Measurements from ENCODE around the gene GSTP1. TPM values are rescaled to one million over a fixed set of nuclear protein-coding genes. Genes with fewer than 3 reads are reported as not detected.

GSTP1 gene
- total RNA-seq, 1 experiment from 2014 or later = 570 TPM

DNA sequence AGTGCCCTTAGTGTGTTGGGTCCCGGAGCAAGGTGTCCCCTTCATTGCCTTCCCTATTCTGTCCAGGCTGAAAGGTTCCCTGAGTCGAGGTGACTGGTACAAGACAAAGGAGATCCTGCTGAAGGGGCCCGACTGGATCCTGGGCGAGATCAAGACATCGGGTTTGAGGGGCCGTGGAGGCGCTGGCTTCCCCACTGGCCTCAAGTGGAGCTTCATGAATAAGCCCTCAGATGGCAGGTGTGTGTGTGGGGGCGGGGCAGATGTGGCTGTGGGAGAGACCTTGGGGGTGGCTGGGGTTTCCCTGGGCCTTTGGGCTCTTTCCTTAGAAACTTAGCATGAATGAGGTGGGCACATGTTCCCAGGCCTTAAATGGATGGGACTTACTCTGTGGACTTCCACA lies 24.9 kb downstream of the GSTP1 start:
- no TSS peak for BruUV-seq (replicated peaks)
- ATAC-seq (no peak), DNase-seq (ENCODE audit: low read depth, low spot score) (no peak)
- peaks cover 12% of the 10 kb centered on the region for H3K4me1 ChIP-seq (ENCODE audit: control insufficient read depth, insufficient read depth, low read length)
- H3K27me3 ChIP-seq (ENCODE audit: control insufficient read depth, insufficient read depth, low read length) = no peaks in the 10 kb centered on the region
- no peaks in the 10 kb centered on the region; the same call in 1 of the 2 replicates for H3K36me3 ChIP-seq (ENCODE audit: control insufficient read depth, insufficient read depth, low read length)
- ChIA-PET POLR2A (no interaction called here), CTCF (interaction anchor here (0.7 kb wide), 1 partner anchor 50 kb away, joined by 3 read pairs; no protein-coding TSS in a partner anchor)
- in situ Hi-C loops (cut with HindIII; ENCODE audit: low pct_unique_long_range_greater_than_20kb, low sequenced_read_pairs) (no loop called here), intact Hi-C loops (cut with micrococcal nuclease; ENCODE audit: unreplicated experiment) (no loop called here)
- H3K27ac ChIP-seq (ENCODE audit: low read length) = no peak overlapping the region
- TF ChIP-seq, protein P1, sequence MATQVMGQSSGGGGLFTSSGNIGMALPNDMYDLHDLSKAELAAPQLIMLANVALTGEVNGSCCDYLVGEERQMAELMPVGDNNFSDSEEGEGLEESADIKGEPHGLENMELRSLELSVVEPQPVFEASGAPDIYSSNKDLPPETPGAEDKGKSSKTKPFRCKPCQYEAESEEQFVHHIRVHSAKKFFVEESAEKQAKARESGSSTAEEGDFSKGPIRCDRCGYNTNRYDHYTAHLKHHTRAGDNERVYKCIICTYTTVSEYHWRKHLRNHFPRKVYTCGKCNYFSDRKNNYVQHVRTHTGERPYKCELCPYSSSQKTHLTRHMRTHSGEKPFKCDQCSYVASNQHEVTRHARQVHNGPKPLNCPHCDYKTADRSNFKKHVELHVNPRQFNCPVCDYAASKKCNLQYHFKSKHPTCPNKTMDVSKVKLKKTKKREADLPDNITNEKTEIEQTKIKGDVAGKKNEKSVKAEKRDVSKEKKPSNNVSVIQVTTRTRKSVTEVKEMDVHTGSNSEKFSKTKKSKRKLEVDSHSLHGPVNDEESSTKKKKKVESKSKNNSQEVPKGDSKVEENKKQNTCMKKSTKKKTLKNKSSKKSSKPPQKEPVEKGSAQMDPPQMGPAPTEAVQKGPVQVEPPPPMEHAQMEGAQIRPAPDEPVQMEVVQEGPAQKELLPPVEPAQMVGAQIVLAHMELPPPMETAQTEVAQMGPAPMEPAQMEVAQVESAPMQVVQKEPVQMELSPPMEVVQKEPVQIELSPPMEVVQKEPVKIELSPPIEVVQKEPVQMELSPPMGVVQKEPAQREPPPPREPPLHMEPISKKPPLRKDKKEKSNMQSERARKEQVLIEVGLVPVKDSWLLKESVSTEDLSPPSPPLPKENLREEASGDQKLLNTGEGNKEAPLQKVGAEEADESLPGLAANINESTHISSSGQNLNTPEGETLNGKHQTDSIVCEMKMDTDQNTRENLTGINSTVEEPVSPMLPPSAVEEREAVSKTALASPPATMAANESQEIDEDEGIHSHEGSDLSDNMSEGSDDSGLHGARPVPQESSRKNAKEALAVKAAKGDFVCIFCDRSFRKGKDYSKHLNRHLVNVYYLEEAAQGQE (IDR thresholded peaks at IDR 0.05; ENCODE audit: insufficient read depth in 1 of 2, low read depth in 2 of 2, low read length in 1 of 2) = no peak
- TF ChIP-seq TCF7L2 (IDR thresholded peaks at IDR 0.05; ENCODE audit: low read depth, low read length) = no peak
- TF ChIP-seq POLR2AphosphoS5 (IDR thresholded peaks at IDR 0.05; ENCODE audit: low read depth, low read length) = no peak
- TF ChIP-seq SIN3A (IDR thresholded peaks at IDR 0.05; ENCODE audit: borderline replicate concordance, insufficient read depth, low read depth, low read length) = no peak
- TF ChIP-seq, protein P2, sequence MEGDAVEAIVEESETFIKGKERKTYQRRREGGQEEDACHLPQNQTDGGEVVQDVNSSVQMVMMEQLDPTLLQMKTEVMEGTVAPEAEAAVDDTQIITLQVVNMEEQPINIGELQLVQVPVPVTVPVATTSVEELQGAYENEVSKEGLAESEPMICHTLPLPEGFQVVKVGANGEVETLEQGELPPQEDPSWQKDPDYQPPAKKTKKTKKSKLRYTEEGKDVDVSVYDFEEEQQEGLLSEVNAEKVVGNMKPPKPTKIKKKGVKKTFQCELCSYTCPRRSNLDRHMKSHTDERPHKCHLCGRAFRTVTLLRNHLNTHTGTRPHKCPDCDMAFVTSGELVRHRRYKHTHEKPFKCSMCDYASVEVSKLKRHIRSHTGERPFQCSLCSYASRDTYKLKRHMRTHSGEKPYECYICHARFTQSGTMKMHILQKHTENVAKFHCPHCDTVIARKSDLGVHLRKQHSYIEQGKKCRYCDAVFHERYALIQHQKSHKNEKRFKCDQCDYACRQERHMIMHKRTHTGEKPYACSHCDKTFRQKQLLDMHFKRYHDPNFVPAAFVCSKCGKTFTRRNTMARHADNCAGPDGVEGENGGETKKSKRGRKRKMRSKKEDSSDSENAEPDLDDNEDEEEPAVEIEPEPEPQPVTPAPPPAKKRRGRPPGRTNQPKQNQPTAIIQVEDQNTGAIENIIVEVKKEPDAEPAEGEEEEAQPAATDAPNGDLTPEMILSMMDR (IDR thresholded peaks at IDR 0.05) = no peak
- no peak overlapping the region for H3K4me3 ChIP-seq (ENCODE audit: low read depth in 2 of 2, low read length in 2 of 2)
- no peaks in the 10 kb centered on the region for H3K9me3 ChIP-seq (ENCODE audit: control insufficient read depth, insufficient read depth, low read depth, low read length)

DNA sequence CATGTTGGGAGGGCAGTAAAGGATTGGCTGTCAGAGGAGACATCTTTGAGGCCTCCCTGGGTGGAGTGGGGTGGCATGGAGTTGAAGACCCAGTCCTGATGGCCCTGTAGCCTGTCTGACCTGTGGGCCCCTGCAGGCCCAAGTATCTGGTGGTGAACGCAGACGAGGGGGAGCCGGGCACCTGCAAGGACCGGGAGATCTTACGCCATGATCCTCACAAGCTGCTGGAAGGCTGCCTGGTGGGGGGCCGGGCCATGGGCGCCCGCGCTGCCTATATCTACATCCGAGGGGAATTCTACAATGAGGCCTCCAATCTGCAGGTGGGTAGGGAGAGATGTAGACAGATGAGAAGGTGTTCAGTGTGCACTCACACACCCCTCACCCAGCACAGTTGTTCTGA lies 25.7 kb downstream of the GSTP1 start:
- no peaks in the 10 kb centered on the region for H3K9me3 ChIP-seq (ENCODE audit: control insufficient read depth, insufficient read depth, low read depth, low read length)
- no peak overlapping the region for H3K27ac ChIP-seq (ENCODE audit: low read length)
- intact Hi-C loops (cut with micrococcal nuclease; ENCODE audit: unreplicated experiment) (no loop called here), in situ Hi-C loops (cut with HindIII; ENCODE audit: low pct_unique_long_range_greater_than_20kb, low sequenced_read_pairs) (no loop called here)
- no peak overlapping the region for H3K4me3 ChIP-seq (ENCODE audit: low read depth in 2 of 2, low read length in 2 of 2)
- ChIA-PET POLR2A (no interaction called here), CTCF (interaction anchor here (0.7 kb wide), 1 partner anchor 51 kb away, joined by 3 read pairs; no protein-coding TSS in a partner anchor)
- no peak for TF ChIP-seq TCF7L2 (IDR thresholded peaks at IDR 0.05; ENCODE audit: low read depth, low read length)
- TF ChIP-seq, protein P1 (IDR thresholded peaks at IDR 0.05; ENCODE audit: insufficient read depth in 1 of 2, low read depth in 2 of 2, low read length in 1 of 2) = no peak
- no peak for TF ChIP-seq POLR2AphosphoS5 (IDR thresholded peaks at IDR 0.05; ENCODE audit: low read depth, low read length)
- no peak for TF ChIP-seq SIN3A (IDR thresholded peaks at IDR 0.05; ENCODE audit: borderline replicate concordance, insufficient read depth, low read depth, low read length)
- TF ChIP-seq, protein P2 (IDR thresholded peaks at IDR 0.05) = no peak
- ATAC-seq = no peak
- H3K36me3 ChIP-seq (ENCODE audit: control insufficient read depth, insufficient read depth, low read length) = no peaks in the 10 kb centered on the region; the same call in 1 of the 2 replicates
- no peak for DNase-seq (ENCODE audit: low read depth, low spot score)
- BruUV-seq (replicated peaks) = no TSS peak
- peaks cover 20% of the 10 kb centered on the region for H3K4me1 ChIP-seq (ENCODE audit: control insufficient read depth, insufficient read depth, low read length)
- no peaks in the 10 kb centered on the region for H3K27me3 ChIP-seq (ENCODE audit: control insufficient read depth, insufficient read depth, low read length)
